Effector memory CD8-positive, alpha-beta T cell (primary cell): ENCODE measurements around the gene LOXL3.
A peak's percentile ranks its signal among the peaks of the same experiment; 100 is the strongest.

Source experiments
- ATAC-seq: fragments of 150-1000 bp; cut with Tn5 transposase; replicated peaks from 2 replicates; pipeline ENCODE4 v1.10.0; 2021; ENCODE audit warnings: mild to moderate bottlenecking, moderate library complexity
- DNase-seq, 3 experiments: peaks; one replicate each; pipeline ENCODE4 v3.0.0; 2021
- H3K27ac Mint-ChIP-seq, 2 donors: one replicate each; pipeline ENCODE4 v1.8.0; 2022; ENCODE audit warnings: mild to moderate bottlenecking in 2 of 2, mixed read lengths in 2 of 2, moderate library complexity in 2 of 2
- H3K27me3 Mint-ChIP-seq, 2 donors: one replicate each; pipeline ENCODE4 v1.8.0; 2022; ENCODE audit warnings: mixed read lengths in 2 of 2
- H3K36me3 Mint-ChIP-seq: one replicate; pipeline ENCODE4 v1.8.0; 2022; ENCODE audit warnings: mild to moderate bottlenecking, moderate library complexity, mixed read lengths; ENCODE audit not compliant: insufficient read depth
- H3K4me1 Mint-ChIP-seq, 2 donors: one replicate each; pipeline ENCODE4 v1.8.0; 2022; ENCODE audit warnings: low read depth in 2 of 2, mixed read lengths in 2 of 2
- H3K4me3 Mint-ChIP-seq, 2 donors: one replicate each; pipeline ENCODE4 v1.8.0; 2022; ENCODE audit warnings: mild to moderate bottlenecking in 2 of 2, mixed read lengths in 2 of 2, moderate library complexity in 2 of 2
- H3K9me3 Mint-ChIP-seq, 2 donors: one replicate each; pipeline ENCODE4 v1.8.0; 2022; ENCODE audit warnings: mixed read lengths in 2 of 2

Gene LOXL3

DNA sequence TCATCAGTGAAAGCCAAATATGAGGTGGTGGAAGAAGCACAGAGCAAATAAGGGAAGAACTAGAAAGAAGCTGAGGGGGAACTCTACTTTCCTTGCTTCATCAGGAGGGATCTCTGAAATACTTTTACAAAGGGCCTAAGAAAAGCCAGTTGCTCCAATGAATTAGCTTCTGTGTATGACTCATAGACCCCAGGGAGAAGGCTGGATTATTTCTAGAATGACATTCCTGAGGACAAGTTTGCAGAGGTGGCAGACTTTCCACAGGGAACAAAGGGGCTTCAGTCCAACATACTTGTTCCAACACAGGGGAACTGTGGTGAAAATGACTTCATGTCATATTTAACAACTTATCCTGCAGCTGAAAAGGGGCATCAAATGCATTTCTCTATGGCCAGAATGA lies 29.8 kb upstream of the LOXL3 start:
- H3K27me3 Mint-ChIP-seq: peaks cover 5 to 23% of the 10 kb centered on the region in 2 donors
- ATAC-seq (no peak), DNase-seq (no peak)
- no peak overlapping the region for H3K4me3 Mint-ChIP-seq
- no peak overlapping the region for H3K27ac Mint-ChIP-seq
- H3K36me3 Mint-ChIP-seq: no peaks in the 10 kb centered on the region
- no peaks in the 10 kb centered on the region for H3K9me3 Mint-ChIP-seq
- no peaks in the 10 kb centered on the region for H3K4me1 Mint-ChIP-seq

DNA sequence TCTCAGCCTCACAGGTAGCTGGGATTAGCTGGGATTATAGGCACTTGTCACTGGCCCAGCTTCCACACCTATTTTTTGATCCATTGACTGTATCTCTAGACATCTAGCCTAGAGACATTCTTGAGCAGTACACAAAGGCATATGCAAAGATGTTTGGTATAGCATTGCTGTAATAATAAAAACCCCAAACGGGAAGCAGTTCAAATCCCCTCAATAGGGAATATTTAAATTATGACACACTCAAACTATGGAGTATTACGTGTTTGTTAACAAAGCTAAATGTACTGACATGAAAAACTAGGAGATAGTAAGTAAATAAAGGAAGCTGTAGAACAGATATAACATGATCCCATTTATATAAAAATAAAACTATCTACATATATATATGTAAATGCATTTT lies 28.4 kb upstream of the LOXL3 start:
- ATAC-seq (no peak), DNase-seq (no peak)
- Mint-ChIP-seq H3K4me1 (no peaks in the 10 kb centered on the region), H3K27ac (no peak overlapping the region), H3K36me3 (no peaks in the 10 kb centered on the region), H3K27me3 (peaks cover 5 to 22% of the 10 kb centered on the region in 2 donors), H3K4me3 (no peak overlapping the region), H3K9me3 (no peaks in the 10 kb centered on the region)

DNA sequence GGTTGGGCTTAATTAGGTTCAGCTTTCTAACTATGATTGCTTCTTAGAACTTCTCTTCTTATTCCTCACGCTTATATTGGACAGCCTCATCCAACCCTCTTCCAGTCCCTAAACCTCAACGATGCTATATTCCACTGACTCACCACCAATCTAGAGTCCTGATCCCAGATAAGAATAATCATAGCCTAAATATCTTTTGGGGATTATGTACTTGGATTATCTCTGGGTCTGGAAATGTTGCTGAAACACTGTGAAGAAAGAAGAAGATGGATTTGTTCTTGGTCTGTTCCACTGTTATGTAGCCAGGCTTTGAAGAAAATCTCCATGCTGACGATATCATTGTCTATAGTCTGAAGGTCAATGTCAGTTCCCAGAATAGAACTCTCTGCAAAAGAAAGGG lies 27.7 kb upstream of the LOXL3 start:
- Mint-ChIP-seq H3K27me3 (peaks cover 5 to 28% of the 10 kb centered on the region in 2 donors), H3K36me3 (no peaks in the 10 kb centered on the region), H3K4me3 (no peak overlapping the region), H3K9me3 (no peaks in the 10 kb centered on the region), H3K27ac (no peak overlapping the region), H3K4me1 (no peaks in the 10 kb centered on the region)
- no peak for ATAC-seq
- no peak for DNase-seq

DNA sequence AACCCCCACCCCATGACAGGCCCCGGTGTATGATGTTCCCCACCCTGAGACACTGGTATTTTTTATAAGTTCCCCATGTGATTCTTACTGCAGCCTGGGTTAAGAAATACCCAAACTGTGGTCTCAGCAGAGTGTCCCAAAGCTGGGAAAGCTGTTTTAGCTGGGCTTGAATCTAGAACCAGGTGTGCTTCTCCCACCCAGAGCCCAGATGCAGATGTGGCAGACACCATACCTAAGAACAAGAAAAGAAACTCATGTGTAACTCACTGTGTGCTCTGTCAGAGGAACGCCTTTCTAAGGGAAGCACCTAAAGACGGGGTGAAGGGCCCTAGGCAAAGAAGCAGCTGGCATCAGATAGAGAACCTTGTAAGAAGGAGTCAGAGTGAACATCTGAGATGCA lies 24.7 kb upstream of the LOXL3 start:
- Mint-ChIP-seq H3K27me3 (peaks cover 5 to 33% of the 10 kb centered on the region in 2 donors), H3K36me3 (no peaks in the 10 kb centered on the region), H3K27ac (no peak overlapping the region), H3K9me3 (no peaks in the 10 kb centered on the region), H3K4me3 (no peak overlapping the region), H3K4me1 (peaks cover 9 to 13% of the 10 kb centered on the region in 2 donors)
- DNase-seq: no peak
- no peak for ATAC-seq

DNA sequence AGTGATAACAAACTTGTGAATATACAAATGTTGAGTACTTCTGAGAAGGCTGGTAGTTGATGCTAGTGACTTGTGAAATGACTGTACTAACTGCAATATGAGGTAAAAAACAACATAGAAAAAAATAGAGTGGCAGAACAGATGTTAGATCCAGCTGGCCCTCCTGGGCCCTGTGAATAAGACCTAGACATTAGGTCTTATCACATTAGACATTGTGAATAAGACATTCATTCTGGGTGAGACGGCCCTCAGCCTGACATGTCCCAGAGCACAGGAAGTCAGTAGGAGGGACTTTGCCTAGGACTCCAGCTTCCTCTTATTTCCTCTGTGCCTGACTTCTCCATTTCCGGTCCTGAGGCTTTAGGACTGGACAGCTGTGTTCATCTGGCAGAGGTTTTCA lies 23.7 kb upstream of the LOXL3 start:
- H3K4me3 Mint-ChIP-seq: no peak overlapping the region
- H3K4me1 Mint-ChIP-seq: peaks cover 9 to 13% of the 10 kb centered on the region in 2 donors
- no peak for DNase-seq
- H3K27me3 Mint-ChIP-seq: peaks cover 5 to 33% of the 10 kb centered on the region in 2 donors
- ATAC-seq: no peak
- no peaks in the 10 kb centered on the region for H3K9me3 Mint-ChIP-seq
- H3K36me3 Mint-ChIP-seq: no peaks in the 10 kb centered on the region
- H3K27ac Mint-ChIP-seq: no peak overlapping the region

DNA sequence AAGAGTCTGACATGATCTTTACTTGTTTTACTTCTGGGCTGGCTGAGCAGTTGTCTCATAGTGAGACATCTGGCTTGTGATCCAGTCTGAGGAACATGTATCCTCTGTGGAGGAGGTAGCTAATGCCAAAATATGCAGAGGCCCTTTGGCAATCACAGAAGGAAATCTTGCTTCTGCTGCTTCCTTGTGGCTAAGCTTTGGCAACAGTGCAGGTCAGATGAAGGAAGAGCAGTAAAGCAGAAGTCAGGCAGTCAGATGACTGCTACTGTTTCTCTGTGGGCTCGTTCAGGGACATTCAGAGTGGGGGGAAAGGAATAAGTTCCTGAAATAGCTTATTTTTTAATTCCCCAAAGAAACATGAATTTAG lies 23.1 kb upstream of the LOXL3 start:
- Mint-ChIP-seq H3K4me1 (peaks cover 9 to 13% of the 10 kb centered on the region in 2 donors), H3K4me3 (no peak overlapping the region), H3K36me3 (no peaks in the 10 kb centered on the region), H3K27ac (no peak overlapping the region), H3K9me3 (no peaks in the 10 kb centered on the region), H3K27me3 (peaks cover 5 to 33% of the 10 kb centered on the region in 2 donors)
- no peak for ATAC-seq
- no peak for DNase-seq

DNA sequence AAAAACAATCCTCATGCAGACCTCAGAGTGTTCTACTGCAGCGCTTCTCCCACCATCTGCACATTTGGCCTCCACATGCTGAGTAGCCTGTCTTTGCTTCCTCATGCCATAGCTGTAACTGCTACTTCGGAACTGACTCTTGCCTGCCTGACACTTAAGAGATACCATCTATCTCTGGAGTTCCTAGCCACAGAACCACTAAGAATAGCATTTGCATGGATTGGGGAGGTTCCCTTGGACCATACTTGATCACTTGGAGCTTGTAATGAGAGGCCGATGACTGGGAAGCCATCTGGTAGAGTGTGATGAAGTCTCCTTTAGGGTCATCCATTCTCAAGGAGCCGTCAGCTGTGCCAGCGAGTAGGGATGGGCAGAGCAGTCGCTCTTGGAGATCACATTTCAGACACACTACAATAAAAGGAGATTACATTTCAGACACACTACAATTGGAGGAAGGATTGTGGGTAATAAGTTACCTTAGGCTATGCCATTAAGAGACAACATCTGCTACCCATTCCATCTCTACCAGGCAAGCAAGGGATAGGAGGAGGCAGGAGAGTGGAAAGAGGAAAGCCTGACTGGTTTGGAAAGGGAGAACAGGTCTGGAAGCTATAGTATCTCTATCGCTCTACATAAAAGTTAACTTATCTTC lies 22.6 kb upstream of the LOXL3 start:
- Mint-ChIP-seq H3K27me3 (peaks cover 4 to 27% of the 10 kb centered on the region in 2 donors), H3K36me3 (no peaks in the 10 kb centered on the region), H3K4me3 (no peak overlapping the region), H3K9me3 (no peaks in the 10 kb centered on the region), H3K4me1 (peaks cover 9 to 13% of the 10 kb centered on the region in 2 donors), H3K27ac (no peak overlapping the region)
- DNase-seq (no peak), ATAC-seq (no peak)

DNA sequence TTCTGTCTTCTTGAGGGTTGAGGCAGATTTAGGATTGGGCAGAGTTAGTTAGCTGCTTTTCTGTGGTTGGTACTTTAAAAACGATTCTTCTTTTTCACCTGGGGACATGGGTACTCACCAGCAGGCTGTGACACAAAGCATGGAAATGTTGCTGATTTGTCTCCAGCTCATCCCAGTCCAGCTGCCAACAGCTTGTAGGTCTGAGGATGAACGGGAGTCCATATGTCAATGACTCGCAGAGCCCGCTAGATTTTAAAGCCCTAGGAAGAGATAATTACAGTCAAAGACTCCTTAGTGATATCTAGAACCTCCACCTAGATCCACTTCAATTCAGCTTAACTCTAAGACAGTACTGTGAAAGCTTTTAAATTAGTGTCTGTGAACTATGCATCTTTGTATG lies 21.6 kb upstream of the LOXL3 start:
- no peak for DNase-seq
- Mint-ChIP-seq H3K36me3 (no peaks in the 10 kb centered on the region), H3K4me1 (peaks cover 9 to 13% of the 10 kb centered on the region in 2 donors), H3K9me3 (no peaks in the 10 kb centered on the region), H3K27ac (no peak overlapping the region), H3K4me3 (no peak overlapping the region), H3K27me3 (peaks cover 0 to 17% of the 10 kb centered on the region in 2 donors)
- no peak for ATAC-seq

DNA sequence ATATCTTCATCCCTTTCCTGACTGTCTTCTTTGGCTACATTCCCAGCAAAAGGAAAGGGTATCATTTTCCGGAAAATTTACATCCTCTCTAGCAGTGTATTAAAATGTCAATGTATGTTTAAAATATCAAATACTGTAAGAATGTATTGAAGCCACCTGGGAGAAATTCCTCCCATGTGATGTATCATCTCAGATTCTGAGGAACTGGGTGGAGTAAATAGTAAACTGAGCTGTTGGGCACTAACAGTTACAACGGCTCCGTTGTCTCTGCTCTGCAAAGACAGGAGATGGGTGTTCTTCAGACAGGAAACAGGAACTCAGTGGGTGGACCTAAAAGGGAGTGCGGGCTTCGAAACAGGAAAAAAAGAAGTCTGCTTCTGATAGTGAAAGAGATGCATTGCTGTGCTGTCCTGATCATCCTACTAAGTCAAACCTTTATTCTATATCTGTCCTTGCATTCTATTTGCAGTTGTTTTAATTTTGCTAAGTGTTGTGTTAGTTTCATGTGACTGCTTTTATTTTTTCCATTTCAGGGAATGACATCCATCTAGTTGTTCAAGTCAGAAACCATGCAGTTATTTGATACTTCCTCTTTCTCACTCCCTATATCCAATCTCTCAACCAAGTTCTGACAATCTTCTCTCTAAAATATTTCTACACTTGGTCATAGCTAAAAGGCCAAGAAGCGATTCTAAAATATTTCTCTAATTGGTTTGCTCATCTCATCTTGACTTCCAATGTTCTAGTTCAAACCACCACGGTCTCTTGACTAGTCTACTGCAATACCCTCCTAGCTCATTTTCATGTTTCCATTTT lies 20.2 kb upstream of the LOXL3 start:
- Mint-ChIP-seq H3K4me1 (peaks cover 9 to 13% of the 10 kb centered on the region in 2 donors), H3K9me3 (no peaks in the 10 kb centered on the region), H3K36me3 (no peaks in the 10 kb centered on the region), H3K27ac (peak overlapping the region; percentile 47 to 83), H3K27me3 (peaks cover 0 to 11% of the 10 kb centered on the region in 2 donors), H3K4me3 (peak overlapping the region; percentile 35 to 61)
- DNase-seq (no peak), ATAC-seq (peak; percentile 61)

DNA sequence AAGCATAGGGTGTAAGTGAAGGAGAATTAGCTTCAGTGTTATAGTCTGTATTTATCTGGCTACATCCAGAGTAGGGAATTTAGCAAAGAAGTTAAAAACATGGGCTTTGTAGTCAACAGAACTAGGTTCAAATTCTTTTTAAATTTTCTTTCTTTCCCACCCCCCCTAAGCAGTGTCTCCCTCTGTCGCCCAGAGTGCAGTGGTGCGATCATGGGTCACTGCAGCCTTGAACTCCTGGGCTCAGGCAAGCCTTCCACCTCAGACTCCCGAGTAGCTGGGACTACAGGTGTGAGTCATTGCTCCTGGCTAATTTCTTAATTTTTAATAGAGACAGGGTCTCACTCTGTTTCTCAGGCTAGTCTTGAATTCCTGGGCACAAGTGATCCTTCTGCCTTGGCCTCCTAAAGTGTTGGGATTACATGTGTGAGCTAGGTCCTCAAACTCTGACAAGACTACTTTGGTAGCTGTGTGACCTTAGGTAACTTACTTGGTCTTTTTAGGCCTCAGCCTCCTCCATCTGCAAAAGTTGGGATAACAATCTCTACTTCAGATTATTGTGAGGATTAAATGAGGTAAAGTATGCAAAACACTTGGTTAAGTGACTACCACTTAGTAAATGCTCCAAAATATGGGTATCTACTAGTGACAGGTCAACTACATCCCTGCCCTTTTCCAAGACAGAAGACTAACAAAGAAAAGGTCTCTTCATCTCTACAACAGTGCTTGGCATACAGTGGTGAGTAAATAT lies 18.6 kb upstream of the LOXL3 start:
- Mint-ChIP-seq H3K9me3 (no peaks in the 10 kb centered on the region), H3K4me3 (no peak overlapping the region), H3K36me3 (no peaks in the 10 kb centered on the region), H3K4me1 (peaks cover 9 to 13% of the 10 kb centered on the region in 2 donors), H3K27ac (no peak overlapping the region), H3K27me3 (peaks cover 10 to 21% of the 10 kb centered on the region in 2 donors)
- no peak for ATAC-seq
- no peak for DNase-seq

DNA sequence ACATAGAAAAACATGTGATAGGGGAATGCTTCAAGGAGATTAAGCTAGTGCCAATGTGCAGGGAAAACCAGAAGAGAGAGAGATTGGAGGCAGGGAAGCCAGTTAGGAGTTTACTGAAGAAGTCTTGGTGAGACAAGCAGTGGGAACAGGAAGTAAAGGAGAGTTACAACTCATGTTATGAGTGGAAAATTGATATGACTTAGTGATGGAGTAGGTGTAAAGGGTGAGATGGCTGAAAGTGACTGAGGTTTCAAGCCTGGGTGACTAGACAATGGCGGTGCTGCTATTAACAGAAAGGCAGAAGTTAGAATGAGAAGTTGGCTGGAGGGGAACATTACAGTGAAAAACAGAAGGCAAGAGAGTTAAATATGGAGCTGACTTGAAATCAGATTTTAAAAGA lies 17.3 kb upstream of the LOXL3 start:
- Mint-ChIP-seq H3K4me3 (no peak overlapping the region), H3K27ac (no peak overlapping the region), H3K4me1 (peaks cover 9 to 13% of the 10 kb centered on the region in 2 donors), H3K36me3 (no peaks in the 10 kb centered on the region), H3K9me3 (no peaks in the 10 kb centered on the region), H3K27me3 (peaks cover 11 to 14% of the 10 kb centered on the region in 2 donors)
- DNase-seq (no peak), ATAC-seq (no peak)

DNA sequence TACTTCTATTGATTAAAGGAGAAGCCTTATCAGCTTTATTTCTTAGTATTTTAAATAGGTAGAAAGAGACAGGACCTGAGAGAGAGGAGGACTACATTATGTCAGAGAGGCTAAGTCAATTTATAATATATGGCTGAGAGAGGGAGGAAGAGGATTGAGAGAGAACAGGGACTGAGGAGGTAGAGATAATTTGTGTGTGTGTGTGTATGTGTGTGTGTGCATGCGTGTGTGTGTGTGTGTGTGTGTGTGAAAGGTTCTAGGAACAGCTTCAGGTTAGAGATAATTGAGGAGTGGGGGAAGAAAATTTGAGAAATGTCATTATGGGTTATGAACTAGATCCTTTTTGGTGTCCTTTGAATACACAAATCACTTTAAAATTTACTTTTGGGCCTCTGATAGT lies 15.9 kb upstream of the LOXL3 start:
- DNase-seq (no peak), ATAC-seq (no peak)
- peaks cover 8 to 12% of the 10 kb centered on the region in 2 donors for H3K4me1 Mint-ChIP-seq
- H3K27me3 Mint-ChIP-seq: peaks cover 17 to 20% of the 10 kb centered on the region in 2 donors
- no peaks in the 10 kb centered on the region for H3K9me3 Mint-ChIP-seq
- H3K36me3 Mint-ChIP-seq: no peaks in the 10 kb centered on the region
- H3K27ac Mint-ChIP-seq: no peak overlapping the region
- no peak overlapping the region for H3K4me3 Mint-ChIP-seq

DNA sequence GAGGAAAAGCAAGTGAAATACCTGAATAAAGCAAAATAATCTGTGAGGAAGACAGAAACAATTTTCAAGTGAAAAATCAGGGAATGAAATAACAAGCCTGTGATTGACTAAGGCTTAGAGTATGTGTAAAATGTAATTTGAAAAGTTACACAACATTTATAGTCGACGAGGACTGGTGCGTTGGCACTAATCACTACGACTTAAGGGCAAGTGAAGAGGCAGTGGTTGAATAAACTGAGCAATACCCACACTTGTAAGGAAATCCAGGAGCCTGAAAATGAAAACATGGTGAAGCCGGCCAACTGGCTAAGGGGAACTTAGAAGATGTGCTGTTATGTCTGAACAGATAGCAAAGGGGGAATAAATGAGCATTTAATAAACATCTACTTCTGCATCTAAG lies 14.1 kb upstream of the LOXL3 start:
- Mint-ChIP-seq H3K4me1 (no peaks in the 10 kb centered on the region), H3K27me3 (peaks cover 28 to 32% of the 10 kb centered on the region in 2 donors), H3K9me3 (no peaks in the 10 kb centered on the region), H3K27ac (no peak overlapping the region), H3K36me3 (no peaks in the 10 kb centered on the region), H3K4me3 (no peak overlapping the region)
- DNase-seq: no peak
- ATAC-seq: no peak

DNA sequence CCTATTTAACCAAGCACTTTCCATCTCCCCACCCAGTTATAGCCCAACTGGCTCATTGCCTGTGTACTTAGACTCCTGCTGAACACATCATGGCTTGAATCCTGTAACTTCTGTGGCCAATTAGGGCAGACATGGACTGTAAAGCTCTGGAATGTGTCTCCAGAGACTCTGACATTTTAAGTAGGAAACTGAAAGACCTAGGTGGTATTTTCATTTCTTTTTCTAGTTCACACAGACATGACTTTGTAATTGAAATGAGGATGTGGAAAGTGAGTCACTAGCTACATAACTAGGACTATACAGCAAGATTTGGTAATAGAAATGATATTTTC lies 13.0 kb upstream of the LOXL3 start:
- DNase-seq: no peak

More for the DNA sequence above, 13.0 kb upstream of the LOXL3 start:
- Mint-ChIP-seq H3K4me1 (no peaks in the 10 kb centered on the region), H3K4me3 (no peak overlapping the region), H3K9me3 (no peaks in the 10 kb centered on the region), H3K27me3 (peaks cover 38 to 44% of the 10 kb centered on the region in 2 donors), H3K36me3 (no peaks in the 10 kb centered on the region), H3K27ac (no peak overlapping the region)
- ATAC-seq: no peak
